SK-N-MC (cell line): ENCODE results near the gene TACC2.
"Not testable (repeated sequence)": the region's sequence is repeated elsewhere in the genome, so short reads cannot be mapped to it uniquely, and the experiment has no call there.

Experiments
- DNase-seq: peaks from one replicate; pipeline ENCODE4 v3.0.0-alpha.2; 2011; ENCODE audit warnings: low read depth, low spot score
- H3K27ac ChIP-seq: fragments of 200-600 bp; sonication (generic); 2 replicates; pipeline ENCODE4 v1.5.1; 2016; ENCODE audit warnings: mixed run types
- H3K36me3 ChIP-seq: fragments of 200-600 bp; sonication (generic); 2 replicates; pipeline ENCODE4 v1.6.1; 2017; ENCODE audit warnings: antibody characterized with exemption, low read length, mixed read lengths; ENCODE audit not compliant: insufficient read depth
- H3K4me3 ChIP-seq: fragments of 200-600 bp; sonication (generic); 2 replicates; pipeline ENCODE4 v1.5.1; 2016
- H3K9ac ChIP-seq: fragments of 200-600 bp; sonication (generic); 2 replicates; pipeline ENCODE4 v1.8.0; 2017; ENCODE audit warnings: mixed run types, mixed read lengths; ENCODE audit not compliant: insufficient read length
- H3K9me3 ChIP-seq: fragments of 200-600 bp; sonication (generic); 2 replicates; pipeline ENCODE4 v1.6.1; 2017; ENCODE audit warnings: low read depth, mild to moderate bottlenecking, antibody characterized with exemption, low read length, moderate library complexity, mixed read lengths
- EZH2 ChIP-seq: fragments of 200-600 bp; sonication (generic); IDR thresholded peaks from one replicate; pipeline ENCODE4 v1.6.1; 2017; ENCODE audit warnings: antibody characterized with exemption
- FOXP2 ChIP-seq: optimal IDR thresholded peaks from 2 replicates; pipeline ENCODE3; 2011; ENCODE audit warnings: mild to moderate bottlenecking, moderate library complexity; ENCODE audit not compliant: insufficient read depth; ENCODE audit errors: extremely low read length, control extremely low read depth
- POLR2AphosphoS5 ChIP-seq: IDR thresholded peaks from 2 replicates; pipeline ENCODE4 v1.6.1; 2012; ENCODE audit warnings: mild to moderate bottlenecking, low read depth, low read length, borderline replicate concordance

The TACC2 gene

DNA sequence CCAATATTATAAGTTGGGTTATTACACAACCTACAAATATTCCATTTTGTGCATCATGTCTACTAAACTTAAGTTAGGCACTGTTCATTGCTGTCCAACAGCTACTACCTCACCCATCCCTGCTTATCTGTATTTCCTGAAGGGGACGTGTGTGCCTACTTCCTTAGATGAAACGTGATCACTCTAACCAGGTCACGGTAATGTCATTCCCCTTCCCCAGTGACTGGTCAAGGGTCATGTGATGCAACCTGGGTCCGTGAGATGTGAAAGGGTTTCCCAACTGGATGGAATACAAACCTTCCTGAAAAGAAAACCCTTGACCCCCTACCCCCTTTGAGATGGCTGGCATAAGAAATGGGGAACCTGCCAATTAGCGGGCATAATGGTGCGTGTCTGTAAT lies 12.4 kb upstream of the TACC2 start:
- TF ChIP-seq EZH2 (no peak), POLR2AphosphoS5 (no peak), FOXP2 (no peak)
- Histone ChIP-seq H3K27ac (no peak overlapping the region), H3K36me3 (no peaks in the 10 kb centered on the region), H3K9me3 (no peaks in the 10 kb centered on the region), H3K9ac (no peak overlapping the region), H3K4me3 (no peak overlapping the region)
- DNase-seq, result no peak

DNA sequence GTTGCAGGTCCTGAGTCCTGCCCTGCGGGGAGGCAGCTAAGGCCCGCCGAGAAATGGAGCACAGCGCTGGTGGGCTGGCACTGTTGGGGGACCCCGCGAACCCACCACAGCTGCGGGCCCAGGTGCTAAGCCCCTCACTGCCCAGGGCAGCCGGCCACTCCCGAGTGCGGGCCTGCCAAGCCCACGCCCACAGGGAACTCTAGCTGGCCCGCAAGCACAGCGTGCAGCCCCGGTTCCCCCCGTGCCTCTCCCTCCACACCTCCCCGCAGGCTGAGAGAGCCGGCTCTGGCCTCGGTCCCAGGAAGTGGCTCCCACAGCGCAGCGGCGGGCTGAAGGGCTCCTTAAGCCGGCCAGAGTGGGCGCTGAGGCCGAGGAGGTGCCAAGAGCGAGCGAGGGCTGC lies 10.5 kb upstream of the TACC2 start:
- no peak for TF ChIP-seq EZH2
- no peak for TF ChIP-seq FOXP2
- no peak for TF ChIP-seq POLR2AphosphoS5
- DNase-seq, result no peak
- Histone ChIP-seq H3K9me3 (no peaks in the 10 kb centered on the region), H3K36me3 (no peaks in the 10 kb centered on the region), H3K27ac (no peak overlapping the region), H3K9ac (no peak overlapping the region), H3K4me3 (no peak overlapping the region)

DNA sequence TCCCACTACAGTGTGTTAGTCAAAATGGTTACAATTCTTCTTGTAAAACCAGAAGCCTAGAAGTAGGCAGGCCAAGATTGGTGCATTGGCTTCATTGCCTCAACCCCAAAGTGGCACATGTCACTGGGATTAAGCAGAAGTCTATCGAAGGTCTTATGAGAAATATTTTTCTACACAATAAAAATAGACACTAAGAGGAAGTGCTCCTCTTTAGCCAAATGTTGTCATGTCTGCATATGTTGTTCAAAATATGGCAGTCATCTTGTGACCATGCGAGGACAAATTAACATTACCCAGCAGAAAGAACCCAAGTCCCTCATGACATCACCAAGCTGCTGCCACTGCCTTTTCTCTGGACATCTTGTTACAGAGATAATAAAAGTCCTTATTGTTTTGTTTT lies 7.6 kb upstream of the TACC2 start:
- no peak for TF ChIP-seq FOXP2
- no peak for TF ChIP-seq EZH2
- TF ChIP-seq POLR2AphosphoS5, result no peak
- Histone ChIP-seq H3K9me3 (no peaks in the 10 kb centered on the region), H3K4me3 (no peak overlapping the region), H3K36me3 (no peaks in the 10 kb centered on the region), H3K9ac (no peak overlapping the region), H3K27ac (no peak overlapping the region)
- DNase-seq, result no peak

DNA sequence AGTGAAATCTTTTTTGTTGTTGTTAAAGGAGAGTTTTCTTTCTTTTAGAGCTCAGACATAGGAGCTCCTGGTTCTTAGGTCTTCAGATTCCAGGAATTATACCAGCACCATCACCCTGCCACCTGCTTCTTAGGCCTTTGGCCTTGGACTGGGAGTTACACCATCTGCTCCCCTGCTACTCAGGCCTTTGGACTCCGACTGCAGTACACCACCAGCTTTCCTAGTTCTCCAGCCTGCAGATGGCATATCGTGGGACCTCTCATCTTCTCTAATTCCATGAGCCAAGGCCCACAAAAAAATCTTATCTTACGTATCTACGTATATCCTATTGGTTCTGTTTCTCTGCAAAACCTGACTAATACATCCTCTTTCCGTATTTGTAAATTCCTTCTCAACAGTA lies 5.1 kb upstream of the TACC2 start:
- TF ChIP-seq EZH2 (no peak), FOXP2 (no peak), POLR2AphosphoS5 (no peak)
- H3K27ac ChIP-seq, result no peak overlapping the region

DNA sequence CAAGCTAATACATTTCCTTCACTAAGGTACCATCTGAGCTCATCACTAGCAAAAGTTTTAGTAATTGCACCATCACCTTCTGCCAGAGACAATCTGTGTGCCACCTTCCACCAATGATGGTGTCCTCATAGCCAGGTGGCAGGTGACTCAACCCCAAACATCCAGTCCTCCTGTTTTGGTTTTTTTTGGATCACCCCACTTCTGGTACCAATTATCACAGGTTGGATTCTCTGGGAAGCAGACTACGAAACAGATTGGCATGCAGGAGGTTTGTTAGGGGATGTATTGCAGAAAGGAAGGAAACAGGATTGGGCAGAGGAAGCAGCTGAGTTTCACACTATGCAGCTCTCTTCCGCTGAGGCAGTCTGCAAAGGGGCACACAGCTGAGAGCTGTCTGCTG lies 4.5 kb upstream of the TACC2 start:
- H3K9me3 ChIP-seq, result no peaks in the 10 kb centered on the region
- no peak for DNase-seq
- H3K27ac ChIP-seq, result no peak overlapping the region
- no peak for TF ChIP-seq POLR2AphosphoS5
- TF ChIP-seq EZH2, result no peak
- TF ChIP-seq FOXP2, result no peak
- no peak overlapping the region for H3K9ac ChIP-seq
- no peak overlapping the region for H3K4me3 ChIP-seq
- H3K36me3 ChIP-seq, result no peaks in the 10 kb centered on the region

More for the DNA sequence above, 5.1 kb upstream of the TACC2 start:
- DNase-seq, result no peak
- Histone ChIP-seq H3K9ac (no peak overlapping the region), H3K9me3 (no peaks in the 10 kb centered on the region), H3K36me3 (no peaks in the 10 kb centered on the region), H3K4me3 (no peak overlapping the region)

DNA sequence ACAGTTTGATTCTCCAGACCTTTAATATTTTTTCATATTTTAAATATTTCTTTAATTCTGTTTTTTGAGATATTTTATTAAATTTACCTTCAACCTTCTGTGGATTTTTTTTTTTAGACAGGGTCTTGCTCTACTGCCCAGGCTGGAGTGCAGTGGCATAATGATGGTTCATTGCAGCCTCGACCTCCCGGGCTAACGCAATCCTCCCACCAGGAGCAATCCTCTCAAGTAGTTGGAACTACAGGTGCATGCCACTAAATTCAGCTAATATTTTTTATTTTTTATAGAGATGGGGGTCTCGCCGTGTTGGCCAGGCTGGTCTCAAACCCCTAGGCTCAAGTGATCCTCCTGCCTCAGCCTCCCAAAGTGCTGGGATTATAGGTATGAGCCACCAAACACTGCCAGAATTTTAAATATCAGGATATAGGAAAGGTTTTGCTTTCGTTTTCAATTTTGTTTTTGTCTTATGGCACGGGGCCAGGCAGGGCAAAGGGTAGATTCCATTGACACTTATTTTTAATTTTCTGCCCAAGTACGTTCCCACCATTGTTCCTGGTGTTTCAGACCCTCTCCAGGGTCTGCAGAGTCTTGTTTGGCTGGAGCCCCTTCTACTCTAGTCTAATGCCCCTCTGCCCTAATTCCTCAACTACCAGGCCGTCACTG lies 1.2 kb downstream of the TACC2 start:
- H3K36me3 ChIP-seq, result no peaks in the 10 kb centered on the region

DNA sequence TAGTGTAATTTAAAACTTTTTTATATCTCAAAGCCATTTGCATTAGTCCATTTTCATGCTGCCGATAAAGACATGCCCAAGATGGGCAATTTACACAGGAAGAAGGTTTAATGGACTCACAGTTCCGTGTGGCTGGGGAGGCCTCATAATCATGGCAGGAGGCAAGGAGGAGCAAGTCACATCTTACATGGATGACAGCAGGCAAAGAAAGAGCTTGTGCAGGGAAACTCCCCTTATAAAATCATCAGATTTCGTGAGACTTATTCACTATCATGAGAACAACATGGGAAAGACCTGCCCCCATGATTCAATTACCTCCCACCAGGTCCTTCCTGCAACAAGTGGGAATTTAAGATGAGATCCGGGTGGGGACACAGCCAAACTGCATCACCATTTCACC lies 2.8 kb downstream of the TACC2 start:
- not testable (repeated sequence) for H3K9ac ChIP-seq, H3K9me3 ChIP-seq, H3K36me3 ChIP-seq, H3K4me3 ChIP-seq, H3K27ac ChIP-seq, DNase-seq

More for the DNA sequence above, 1.2 kb downstream of the TACC2 start:
- no peak for TF ChIP-seq EZH2
- no peak for TF ChIP-seq POLR2AphosphoS5
- TF ChIP-seq FOXP2, result no peak
- H3K4me3 ChIP-seq, result no peak overlapping the region
- H3K9me3 ChIP-seq, result no peaks in the 10 kb centered on the region
- no peak overlapping the region for H3K9ac ChIP-seq
- DNase-seq, result no peak
- no peak overlapping the region for H3K27ac ChIP-seq

DNA sequence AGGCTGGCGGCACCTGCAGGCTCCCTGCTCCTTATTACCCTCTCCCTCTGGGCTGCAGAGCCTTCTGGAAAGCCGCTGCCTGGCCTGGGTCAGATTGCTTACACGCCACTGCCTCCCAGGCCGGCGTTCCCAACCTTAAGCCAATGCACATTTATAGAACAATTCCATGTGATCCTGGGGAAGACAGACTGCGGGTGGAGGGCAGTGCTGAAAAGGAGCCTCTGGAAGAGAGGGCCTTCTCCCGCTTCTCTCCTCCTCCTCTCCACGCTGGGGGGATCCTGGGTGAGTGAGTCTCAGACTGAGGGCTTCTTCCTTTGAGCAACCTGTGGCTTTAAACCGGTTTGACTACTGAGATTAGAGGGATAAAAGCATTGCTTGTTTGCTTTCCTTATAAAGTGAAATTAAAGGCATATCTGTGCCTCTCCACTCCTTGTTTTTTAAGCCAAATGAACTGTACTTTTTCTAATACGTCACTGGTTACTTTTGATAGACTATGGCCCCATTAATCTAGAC lies 5.5 kb downstream of the TACC2 start:
- DNase-seq, result no peak
- Histone ChIP-seq H3K9me3 (no peaks in the 10 kb centered on the region), H3K4me3 (no peak overlapping the region), H3K9ac (no peak overlapping the region), H3K36me3 (no peaks in the 10 kb centered on the region), H3K27ac (no peak overlapping the region)
- TF ChIP-seq EZH2 (no peak), FOXP2 (no peak), POLR2AphosphoS5 (no peak)

DNA sequence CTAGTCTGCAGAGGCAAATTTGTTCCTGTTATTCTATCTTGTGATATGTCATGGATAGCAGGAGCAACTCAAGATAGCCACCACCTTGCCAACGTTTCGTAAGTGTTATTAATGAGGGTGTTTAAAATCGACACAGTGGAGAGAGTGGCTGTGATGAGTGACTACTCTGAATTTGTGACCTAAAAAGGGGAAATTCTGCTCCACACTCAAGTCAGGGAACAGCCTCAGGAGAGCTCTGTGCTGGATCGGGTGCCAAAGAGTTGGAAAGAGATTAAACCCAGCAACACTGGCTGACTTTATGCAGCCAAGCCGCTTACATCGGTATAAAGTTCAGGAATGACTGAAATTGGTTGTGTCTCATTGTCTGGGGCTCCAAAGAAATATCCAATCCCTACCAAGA lies 9.5 kb downstream of the TACC2 start:
- no peaks in the 10 kb centered on the region for H3K36me3 ChIP-seq
- no peak overlapping the region for H3K4me3 ChIP-seq
- H3K9ac ChIP-seq, result no peak overlapping the region
- no peaks in the 10 kb centered on the region for H3K9me3 ChIP-seq
- TF ChIP-seq FOXP2 (no peak), EZH2 (no peak), POLR2AphosphoS5 (no peak)
- H3K27ac ChIP-seq, result no peak overlapping the region
- DNase-seq, result no peak
